Astrocyte (in vitro differentiated cells and primary cell): ENCODE data around the gene ALK. TPM values are rescaled to one million over a fixed set of nuclear protein-coding genes. Genes with fewer than 3 reads are reported as not detected.

ENCODE experiments used
- DNase-seq: peaks from one replicate; pipeline ENCODE4 v3.0.0-alpha.2; 2010; ENCODE audit warnings: low read depth
- FAIRE-seq: peaks from 2 replicates; lab custom pipeline; 2011; peaks lifted over from hg19 to GRCh38; lab: Jason Lieb, UNC
- H2AFZ ChIP-seq: 2 replicates; pipeline ENCODE4 v1.6.0; 2012; ENCODE audit warnings: low read depth, low read length, inconsistent platforms
- H3K27ac ChIP-seq: 2 replicates; pipeline ENCODE4 v1.5.1; 2011; ENCODE audit warnings: low read depth, low read length, inconsistent platforms
- H3K27me3 ChIP-seq: 2 replicates; pipeline ENCODE4 v1.6.0; 2011; ENCODE audit warnings: low read length, inconsistent platforms; ENCODE audit not compliant: insufficient read depth
- H3K36me3 ChIP-seq: 2 replicates; pipeline ENCODE4 v1.5.1; 2011; ENCODE audit warnings: low read length, inconsistent platforms; ENCODE audit not compliant: insufficient read depth
- H3K4me1 ChIP-seq: 2 replicates; pipeline ENCODE4 v1.5.1; 2011; ENCODE audit warnings: low read length, inconsistent platforms; ENCODE audit not compliant: insufficient read depth
- H3K4me2 ChIP-seq: 2 replicates; pipeline ENCODE4 v1.6.0; 2012; ENCODE audit warnings: low read length, inconsistent platforms
- H3K4me3 ChIP-seq: 2 replicates; pipeline ENCODE4 v1.5.1; 2011; ENCODE audit warnings: low read depth, mild to moderate bottlenecking, low read length, inconsistent platforms; ENCODE audit not compliant: insufficient read depth
- H3K79me2 ChIP-seq: 2 replicates; pipeline ENCODE4 v1.6.0; 2012; ENCODE audit warnings: mild to moderate bottlenecking, low read length, inconsistent platforms; ENCODE audit not compliant: insufficient read depth
- H3K9ac ChIP-seq: 2 replicates; pipeline ENCODE4 v1.6.0; 2012; ENCODE audit warnings: mild to moderate bottlenecking, low read length, inconsistent platforms
- H3K9me3 ChIP-seq: 2 replicates; pipeline ENCODE4 v1.5.1; 2012; ENCODE audit warnings: low read depth, mild to moderate bottlenecking, low read length, inconsistent platforms; ENCODE audit not compliant: insufficient read depth
- H4K20me1 ChIP-seq: 2 replicates; pipeline ENCODE4 v1.6.0; 2012; ENCODE audit warnings: low read length, inconsistent platforms; ENCODE audit not compliant: insufficient read depth
- H3K27ac Mint-ChIP-seq: one replicate; pipeline ENCODE4 v1.8.0; 2021; ENCODE audit warnings: mild to moderate bottlenecking, mixed read lengths; ENCODE audit not compliant: unreplicated experiment
- H3K27me3 Mint-ChIP-seq: one replicate; pipeline ENCODE4 v1.8.0; 2021; ENCODE audit warnings: low read depth, mixed read lengths; ENCODE audit not compliant: unreplicated experiment
- H3K36me3 Mint-ChIP-seq: one replicate; pipeline ENCODE4 v1.8.0; 2021; ENCODE audit warnings: low read depth, mixed read lengths; ENCODE audit not compliant: unreplicated experiment
- H3K4me1 Mint-ChIP-seq: one replicate; pipeline ENCODE4 v1.8.0; 2021; ENCODE audit warnings: low read depth, mixed read lengths; ENCODE audit not compliant: unreplicated experiment
- H3K4me3 Mint-ChIP-seq: one replicate; pipeline ENCODE4 v1.8.0; 2021; ENCODE audit warnings: mild to moderate bottlenecking, moderate library complexity, mixed read lengths; ENCODE audit not compliant: unreplicated experiment
- H3K9me3 Mint-ChIP-seq: one replicate; pipeline ENCODE4 v1.8.0; 2021; ENCODE audit warnings: mild to moderate bottlenecking, mixed read lengths; ENCODE audit not compliant: unreplicated experiment
- CTCF ChIP-seq: IDR thresholded peaks from 2 replicates; pipeline ENCODE4 v1.5.1; 2011; ENCODE audit warnings: low read depth, mild to moderate bottlenecking, inconsistent platforms, low read length, moderate library complexity; ENCODE audit not compliant: insufficient read depth
- EZH2 ChIP-seq: IDR thresholded peaks from 2 replicates; pipeline ENCODE4 v1.6.1; 2012; ENCODE audit warnings: mild to moderate bottlenecking, low read length, inconsistent platforms; ENCODE audit not compliant: insufficient read depth
- total RNA-seq: library from RNA; stranded (reverse); gene quantifications from 2 replicates; pipeline ENCODE4 v1.2.1, GENCODE V29; 2021

Gene ALK
- total RNA-seq, 1 donor from 2014 or later: 0.16 TPM

- H3K27me3 ChIP-seq: peaks cover 26% of the 10 kb centered on the region
- TF ChIP-seq EZH2: no peak
- no peak for TF ChIP-seq CTCF
- no peak overlapping the region for H3K27ac Mint-ChIP-seq
- no peak overlapping the region for H3K4me3 ChIP-seq
- no peak overlapping the region for H3K9ac ChIP-seq
- H3K4me1 ChIP-seq: peaks cover 12% of the 10 kb centered on the region
- DNase-seq (no peak), FAIRE-seq (no peak)
- H3K4me2 ChIP-seq: no peak overlapping the region
- H3K4me3 Mint-ChIP-seq: no peak overlapping the region
- H3K79me2 ChIP-seq: no peaks in the 10 kb centered on the region
- H3K4me1 Mint-ChIP-seq: no peaks in the 10 kb centered on the region
- H3K36me3 Mint-ChIP-seq: no peaks in the 10 kb centered on the region
- H3K27ac ChIP-seq: no peak overlapping the region
- H2AFZ ChIP-seq: no peak overlapping the region
- H3K27me3 Mint-ChIP-seq: peaks cover 73% of the 10 kb centered on the region
- H3K36me3 ChIP-seq: no peaks in the 10 kb centered on the region
- no peaks in the 10 kb centered on the region for H3K9me3 ChIP-seq
- H4K20me1 ChIP-seq: no peaks in the 10 kb centered on the region
- H3K9me3 Mint-ChIP-seq: peaks cover 2% of the 10 kb centered on the region
Measured at GRCh38 chr2:29916571-29916970, 4.8 kb downstream of the ALK start.

GRCh38 chr2:29910960-29911359 lies 10.4 kb downstream of the ALK start:
- no peak overlapping the region for H3K4me3 Mint-ChIP-seq
- H3K9me3 Mint-ChIP-seq: peaks cover 2% of the 10 kb centered on the region
- TF ChIP-seq EZH2 (no peak), CTCF (no peak)
- Histone ChIP-seq H3K79me2 (no peaks in the 10 kb centered on the region), H3K4me1 (no peaks in the 10 kb centered on the region), H3K36me3 (no peaks in the 10 kb centered on the region), H3K9me3 (no peaks in the 10 kb centered on the region), H2AFZ (no peak overlapping the region), H4K20me1 (no peaks in the 10 kb centered on the region), H3K27ac (no peak overlapping the region), H3K9ac (no peak overlapping the region), H3K4me2 (no peak overlapping the region), H3K27me3 (peaks cover 7% of the 10 kb centered on the region), H3K4me3 (no peak overlapping the region)
- H3K4me1 Mint-ChIP-seq: no peaks in the 10 kb centered on the region
- FAIRE-seq (no peak), DNase-seq (no peak)
- no peaks in the 10 kb centered on the region for H3K36me3 Mint-ChIP-seq
- peaks cover 39% of the 10 kb centered on the region for H3K27me3 Mint-ChIP-seq
- no peak overlapping the region for H3K27ac Mint-ChIP-seq

GRCh38 chr2:29910465-29910864 lies 10.9 kb downstream of the ALK start:
- no peak for DNase-seq
- H3K4me3 ChIP-seq: no peak overlapping the region
- peaks cover 12% of the 10 kb centered on the region for H3K27me3 ChIP-seq
- Mint-ChIP-seq H3K36me3 (no peaks in the 10 kb centered on the region), H3K9me3 (peaks cover 2% of the 10 kb centered on the region), H3K4me1 (no peaks in the 10 kb centered on the region), H3K27ac (no peak overlapping the region), H3K27me3 (peaks cover 38% of the 10 kb centered on the region), H3K4me3 (no peak overlapping the region)
- no peaks in the 10 kb centered on the region for H3K36me3 ChIP-seq
- TF ChIP-seq CTCF: no peak
- TF ChIP-seq EZH2: no peak
- H3K9me3 ChIP-seq: no peaks in the 10 kb centered on the region
- no peak overlapping the region for H3K4me2 ChIP-seq
- no peaks in the 10 kb centered on the region for H4K20me1 ChIP-seq
- FAIRE-seq: no peak
- no peaks in the 10 kb centered on the region for H3K79me2 ChIP-seq
- no peak overlapping the region for H3K27ac ChIP-seq
- H2AFZ ChIP-seq: no peak overlapping the region
- H3K4me1 ChIP-seq: no peaks in the 10 kb centered on the region
- H3K9ac ChIP-seq: no peak overlapping the region
